Measurements from ENCODE around the gene PI4KA. TPM values are rescaled to one million over a fixed set of nuclear protein-coding genes. Genes with fewer than 3 reads are reported as not detected.

PI4KA gene
- total RNA-seq, 1 experiment from 2014 or later: 54.3 TPM

GRCh38 chr22:20905415-20906386 is 47.1 kb upstream of the PI4KA start:
- in situ Hi-C loops (cut with HindIII; ENCODE audit: low pct_unique_long_range_greater_than_20kb, low sequenced_read_pairs): no loop called here
- Histone ChIP-seq H3K4me1 (ENCODE audit: control insufficient read depth, insufficient read depth, low read length) (no peaks in the 10 kb centered on the region), H3K27me3 (ENCODE audit: control insufficient read depth, insufficient read depth, low read length) (no peaks in the 10 kb centered on the region), H3K36me3 (ENCODE audit: control insufficient read depth, insufficient read depth, low read length) (no peaks in the 10 kb centered on the region), H3K9me3 (ENCODE audit: control insufficient read depth, insufficient read depth, low read depth, low read length) (no peaks in the 10 kb centered on the region), H3K4me3 (ENCODE audit: low read depth in 2 of 2, low read length in 2 of 2) (no peak overlapping the region), H3K27ac (ENCODE audit: low read length) (no peak overlapping the region)
- no TSS peak for BruUV-seq (replicated peaks)
- DNase-seq (ENCODE audit: low read depth, low spot score): no peak
- no peak for TF ChIP-seq SIN3A (IDR thresholded peaks at IDR 0.05; ENCODE audit: borderline replicate concordance, insufficient read depth, low read depth, low read length)
- TF ChIP-seq POLR2AphosphoS5 (IDR thresholded peaks at IDR 0.05; ENCODE audit: low read depth, low read length): no peak
- no peak for ATAC-seq
- ChIA-PET CTCF (no interaction called here), POLR2A (no interaction called here)
- intact Hi-C loops (cut with micrococcal nuclease; ENCODE audit: unreplicated experiment): no loop called here

GRCh38 chr22:20904980-20905355 is 46.4 kb upstream of the PI4KA start:
- ChIA-PET CTCF (interaction anchor here (0.7 kb wide), 1 partner anchor 19 kb away, joined by 7 read pairs; no protein-coding TSS in a partner anchor), POLR2A (no interaction called here)
- TF ChIP-seq POLR2AphosphoS5 (IDR thresholded peaks at IDR 0.05; ENCODE audit: low read depth, low read length) (no peak), SIN3A (IDR thresholded peaks at IDR 0.05; ENCODE audit: borderline replicate concordance, insufficient read depth, low read depth, low read length) (no peak), CTCF (IDR thresholded peaks at IDR 0.05) (no peak), TCF7L2 (IDR thresholded peaks at IDR 0.05; ENCODE audit: low read depth, low read length) (no peak), REST (IDR thresholded peaks at IDR 0.05; ENCODE audit: insufficient read depth in 1 of 2, low read depth in 2 of 2, low read length in 1 of 2) (no peak)
- intact Hi-C loops (cut with micrococcal nuclease; ENCODE audit: unreplicated experiment) (no loop called here), in situ Hi-C loops (cut with HindIII; ENCODE audit: low pct_unique_long_range_greater_than_20kb, low sequenced_read_pairs) (no loop called here)
- no peak overlapping the region for H3K4me3 ChIP-seq (ENCODE audit: low read depth in 2 of 2, low read length in 2 of 2)
- H3K27me3 ChIP-seq (ENCODE audit: control insufficient read depth, insufficient read depth, low read length): no peaks in the 10 kb centered on the region
- H3K9me3 ChIP-seq (ENCODE audit: control insufficient read depth, insufficient read depth, low read depth, low read length): no peaks in the 10 kb centered on the region
- no TSS peak for BruUV-seq (replicated peaks)
- ATAC-seq: no peak
- H3K4me1 ChIP-seq (ENCODE audit: control insufficient read depth, insufficient read depth, low read length): no peaks in the 10 kb centered on the region
- no peak for DNase-seq (ENCODE audit: low read depth, low spot score)
- no peaks in the 10 kb centered on the region for H3K36me3 ChIP-seq (ENCODE audit: control insufficient read depth, insufficient read depth, low read length)
- no peak overlapping the region for H3K27ac ChIP-seq (ENCODE audit: low read length)
